MG63 (cell line): ENCODE data around the gene PPP3CA. TPM values are rescaled to one million over a fixed set of nuclear protein-coding genes. Genes with fewer than 3 reads are reported as not detected.
"Not testable (repeated sequence)": the region's sequence is repeated elsewhere in the genome, so short reads cannot be mapped to it uniquely, and the experiment has no call there.

Source experiments
- DNase-seq: peaks from one replicate; pipeline ENCODE4 v3.0.0-alpha.2; 2020
- H3K27me3 ChIP-seq: fragments of 250-450 bp; sonication (Bioruptor Pico); 2 replicates; pipeline ENCODE4 v1.5.1; 2020; ENCODE audit warnings: mild to moderate bottlenecking, moderate library complexity
- H3K36me3 ChIP-seq: fragments of 250-450 bp; sonication (Bioruptor Pico); 2 replicates; pipeline ENCODE4 v1.5.1; 2020; ENCODE audit warnings: mild to moderate bottlenecking, moderate library complexity
- H3K4me3 ChIP-seq: fragments of 250-450 bp; sonication (Bioruptor Pico); 2 replicates; pipeline ENCODE4 v1.5.1; 2020; ENCODE audit warnings: mild to moderate bottlenecking, moderate library complexity
- H3K9me3 ChIP-seq: fragments of 250-450 bp; sonication (Bioruptor Pico); 2 replicates; pipeline ENCODE4 v1.5.1; 2020; ENCODE audit warnings: mild to moderate bottlenecking, moderate library complexity
- total RNA-seq: library from RNA; depleted of rRNA; stranded (reverse); fragments of >200 nt; shearing (Covaris generic); gene quantifications from 2 replicates; pipeline ENCODE4 v1.2.3, GENCODE V29; 2014; ENCODE audit warnings: low replicate concordance

PPP3CA gene
- total RNA-seq, 1 experiment from 2014 or later: 25.4 TPM

- Histone ChIP-seq H3K9me3 (no peaks in the 10 kb centered on the region), H3K36me3 (no peaks in the 10 kb centered on the region), H3K4me3 (no peak overlapping the region), H3K27me3 (no peaks in the 10 kb centered on the region)
- DNase-seq: no peak
These were observed 189.8 kb downstream of the PPP3CA start for GRCh38 chr4:101157415-101158133.

DNA sequence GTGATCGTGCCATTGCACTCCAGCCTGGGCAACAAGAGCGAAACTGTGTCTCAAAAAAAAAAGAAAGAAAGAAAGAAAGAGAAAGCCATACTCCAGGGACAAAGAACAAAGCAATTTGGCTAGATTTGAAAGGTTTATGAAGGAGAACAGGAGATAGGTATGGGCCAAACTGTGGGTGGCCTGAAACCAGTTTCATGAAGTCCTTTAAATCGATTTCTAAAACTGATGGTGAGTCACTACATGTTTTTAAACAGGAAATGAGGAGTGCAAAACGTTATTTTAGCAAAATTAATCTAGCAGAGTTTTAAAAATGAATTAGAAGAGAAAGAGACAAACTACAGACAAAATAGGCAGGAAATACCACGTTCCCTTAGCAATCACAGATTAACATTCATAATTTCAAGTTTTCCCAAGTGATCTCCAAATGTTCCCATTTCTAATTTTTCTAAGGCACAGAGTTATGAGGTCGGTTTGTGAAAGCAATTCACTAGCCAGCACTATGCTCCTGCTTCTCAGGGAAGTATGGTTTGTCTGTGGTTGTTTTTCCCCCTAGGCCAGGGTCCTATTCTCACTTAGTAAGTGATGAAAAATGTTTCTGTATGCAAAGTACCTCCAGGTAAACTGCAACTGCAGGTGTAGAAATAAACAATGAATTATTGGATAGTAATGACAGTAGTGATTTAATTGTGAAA is 190.6 kb downstream of the PPP3CA start:
- Histone ChIP-seq H3K4me3 (no peak overlapping the region), H3K36me3 (no peaks in the 10 kb centered on the region), H3K27me3 (no peaks in the 10 kb centered on the region), H3K9me3 (no peaks in the 10 kb centered on the region)
- no peak for DNase-seq

GRCh38 chr4:101155945-101156344 is 191.4 kb downstream of the PPP3CA start:
- no peak for DNase-seq
- Histone ChIP-seq H3K9me3 (no peaks in the 10 kb centered on the region), H3K36me3 (no peaks in the 10 kb centered on the region), H3K27me3 (no peaks in the 10 kb centered on the region), H3K4me3 (no peak overlapping the region)

- Histone ChIP-seq H3K4me3 (no peak overlapping the region), H3K27me3 (no peaks in the 10 kb centered on the region), H3K36me3 (no peaks in the 10 kb centered on the region), H3K9me3 (no peaks in the 10 kb centered on the region)
- peak; percentile 33 for DNase-seq
These were observed 192.0 kb downstream of the PPP3CA start for GRCh38 chr4:101155368-101155767.

DNA sequence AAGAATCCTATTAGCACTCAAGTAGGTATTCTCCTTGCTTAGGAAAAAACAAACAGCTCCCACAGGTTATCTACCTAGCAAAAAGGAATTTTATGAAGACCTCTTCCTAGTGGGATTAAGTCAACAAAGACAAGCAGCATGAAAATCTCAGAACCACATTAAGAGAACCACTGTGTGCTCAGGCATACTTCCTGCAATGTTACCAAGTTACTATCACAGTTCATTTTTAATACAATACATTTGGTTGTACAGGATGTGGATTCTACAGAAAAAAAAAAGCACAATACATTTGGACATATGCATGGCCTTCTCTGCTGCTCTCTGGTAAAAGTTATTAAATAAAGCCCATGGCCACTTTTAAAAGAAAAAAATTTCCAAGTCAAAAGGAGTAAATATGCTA is 193.7 kb downstream of the PPP3CA start:
- DNase-seq: no peak
- Histone ChIP-seq H3K36me3 (no peaks in the 10 kb centered on the region), H3K4me3 (no peak overlapping the region), H3K9me3 (no peaks in the 10 kb centered on the region), H3K27me3 (no peaks in the 10 kb centered on the region)

DNA sequence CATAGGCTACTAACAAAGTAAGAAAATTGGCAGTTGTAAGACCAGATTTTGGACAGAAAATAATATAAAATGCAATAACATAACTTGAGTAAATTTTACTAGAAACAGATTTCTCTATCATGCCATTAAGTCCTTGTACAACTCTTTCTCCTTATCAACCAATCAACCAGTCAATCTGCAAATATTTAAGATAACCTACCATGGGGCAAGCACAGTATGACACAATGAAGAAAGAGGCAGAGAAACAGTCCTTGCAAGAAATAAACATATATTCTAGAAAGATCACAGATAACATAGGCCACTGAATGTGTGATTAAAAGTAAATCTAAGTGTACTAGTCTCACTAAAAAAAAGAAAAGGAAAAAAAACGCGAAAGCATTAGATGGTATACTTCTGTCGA is 194.8 kb downstream of the PPP3CA start:
- no peaks in the 10 kb centered on the region for H3K36me3 ChIP-seq
- H3K27me3 ChIP-seq: no peaks in the 10 kb centered on the region
- DNase-seq: no peak
- no peaks in the 10 kb centered on the region for H3K9me3 ChIP-seq
- H3K4me3 ChIP-seq: no peak overlapping the region

DNA sequence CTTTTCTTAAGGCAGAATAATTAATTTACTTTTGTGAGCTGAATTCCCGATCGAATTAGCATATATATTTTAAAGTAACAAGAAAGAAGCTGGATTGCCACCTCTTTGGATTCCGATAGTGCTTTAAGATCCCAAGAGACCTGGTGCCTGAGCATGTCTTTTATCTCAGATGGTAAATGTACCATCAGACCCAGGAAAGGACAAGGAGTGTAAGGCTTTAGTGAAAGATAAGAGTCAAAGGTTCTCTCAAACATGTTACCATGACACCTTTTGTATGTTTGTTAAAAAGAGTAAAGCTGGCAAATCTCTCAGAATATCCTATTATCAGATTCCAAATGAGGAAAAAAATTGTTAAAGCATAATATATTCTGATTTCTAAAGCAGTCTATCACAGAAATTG is 198.8 kb downstream of the PPP3CA start:
- no peak overlapping the region for H3K4me3 ChIP-seq
- no peaks in the 10 kb centered on the region for H3K27me3 ChIP-seq
- no peaks in the 10 kb centered on the region for H3K9me3 ChIP-seq
- no peak for DNase-seq
- H3K36me3 ChIP-seq: no peaks in the 10 kb centered on the region

DNA sequence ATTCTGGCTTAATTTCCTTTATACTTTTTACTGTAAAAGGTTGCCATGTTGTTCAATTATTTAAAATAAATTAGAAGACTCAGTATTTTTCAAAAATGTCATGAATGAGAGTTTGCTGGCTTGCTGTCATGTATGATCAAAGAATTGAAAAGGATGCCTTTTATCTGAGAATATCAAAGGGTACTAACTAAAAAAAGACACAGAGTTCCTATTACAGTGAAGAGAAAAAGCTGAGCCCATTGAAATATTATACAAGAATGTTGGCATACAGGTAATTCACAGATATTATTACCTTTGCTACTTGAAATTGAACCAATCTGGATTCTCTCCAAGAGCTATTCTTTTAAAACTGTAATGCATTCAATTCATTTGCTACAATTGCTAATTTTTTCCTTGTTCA is 200.0 kb downstream of the PPP3CA start:
- no peaks in the 10 kb centered on the region for H3K36me3 ChIP-seq
- H3K27me3 ChIP-seq: no peaks in the 10 kb centered on the region
- no peaks in the 10 kb centered on the region for H3K9me3 ChIP-seq
- no peak overlapping the region for H3K4me3 ChIP-seq
- DNase-seq: no peak

- H3K9me3 ChIP-seq: no peaks in the 10 kb centered on the region
- DNase-seq: no peak
- H3K36me3 ChIP-seq: no peaks in the 10 kb centered on the region
- no peaks in the 10 kb centered on the region for H3K27me3 ChIP-seq
- no peak overlapping the region for H3K4me3 ChIP-seq
These were observed 202.3 kb downstream of the PPP3CA start for GRCh38 chr4:101145021-101145420.

DNA sequence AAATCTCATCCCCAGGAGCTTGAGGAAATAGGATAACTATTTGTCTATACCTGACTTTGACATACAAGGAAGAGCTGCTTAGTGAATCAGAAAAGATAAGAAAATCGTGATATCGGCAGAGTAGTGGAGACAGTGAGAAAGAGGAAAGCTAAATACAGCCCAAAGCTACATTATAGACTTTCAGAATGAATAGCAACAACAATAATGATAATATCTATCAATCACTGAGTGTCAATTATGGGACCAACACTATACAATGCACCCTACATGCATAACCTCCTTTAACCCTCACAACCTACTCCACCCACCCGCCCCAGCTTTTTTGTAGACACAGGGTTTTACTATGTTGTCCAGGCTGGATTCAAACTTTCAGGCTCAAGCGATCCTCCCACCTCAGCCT is 205.1 kb downstream of the PPP3CA start:
- H3K36me3 ChIP-seq: no peaks in the 10 kb centered on the region
- no peak overlapping the region for H3K4me3 ChIP-seq
- no peaks in the 10 kb centered on the region for H3K9me3 ChIP-seq
- no peak for DNase-seq
- no peaks in the 10 kb centered on the region for H3K27me3 ChIP-seq

DNA sequence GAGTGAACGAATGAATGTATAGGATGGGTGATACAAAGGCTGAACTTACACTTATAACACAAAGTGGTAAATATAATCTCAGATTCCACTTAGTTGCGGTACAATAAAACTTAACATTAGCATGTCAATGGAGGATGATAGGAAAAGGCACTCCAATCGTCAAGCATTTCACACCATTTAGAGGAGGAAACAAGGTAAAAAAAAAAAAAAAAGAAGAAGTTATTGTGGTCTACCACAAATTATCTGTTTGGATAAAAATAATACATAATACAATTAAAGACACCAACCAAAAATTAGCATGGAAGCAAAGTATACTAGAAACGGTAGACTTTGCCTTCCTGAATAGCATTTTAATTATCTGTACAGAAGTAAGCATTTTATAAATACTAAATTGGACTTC is 205.5 kb downstream of the PPP3CA start:
- DNase-seq: no peak
- no peaks in the 10 kb centered on the region for H3K9me3 ChIP-seq
- H3K27me3 ChIP-seq: no peaks in the 10 kb centered on the region
- no peaks in the 10 kb centered on the region for H3K36me3 ChIP-seq
- H3K4me3 ChIP-seq: no peak overlapping the region

DNA sequence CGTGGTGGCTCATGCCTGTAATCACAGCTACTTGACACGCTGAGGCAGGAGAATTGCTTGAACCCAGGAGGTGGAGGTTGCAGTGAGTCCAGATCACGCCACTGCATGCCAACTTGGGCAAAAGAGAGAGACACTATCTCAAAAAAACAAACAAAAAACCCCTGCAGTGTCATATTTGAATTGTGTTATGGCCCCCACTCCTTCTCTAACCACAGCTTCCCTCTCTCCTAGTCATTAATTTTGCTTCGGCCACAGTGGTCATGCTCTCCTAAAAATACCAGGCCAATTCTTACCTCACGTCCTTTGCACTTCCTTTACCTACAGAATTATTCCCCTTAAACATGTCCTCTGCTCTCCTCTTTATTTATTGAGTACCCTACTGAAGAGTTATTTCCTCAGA is 206.1 kb downstream of the PPP3CA start:
- DNase-seq: no peak
- Histone ChIP-seq H3K4me3 (no peak overlapping the region), H3K27me3 (no peaks in the 10 kb centered on the region), H3K36me3 (no peaks in the 10 kb centered on the region), H3K9me3 (no peaks in the 10 kb centered on the region)

- no peaks in the 10 kb centered on the region for H3K27me3 ChIP-seq
- H3K4me3 ChIP-seq: no peak overlapping the region
- H3K36me3 ChIP-seq: no peaks in the 10 kb centered on the region
- no peaks in the 10 kb centered on the region for H3K9me3 ChIP-seq
- no peak for DNase-seq
These were observed 207.1 kb downstream of the PPP3CA start for GRCh38 chr4:101140228-101140627.

GRCh38 chr4:101136373-101137370 is 210.7 kb downstream of the PPP3CA start:
- H3K4me3 ChIP-seq: no peak overlapping the region
- DNase-seq: no peak
- H3K27me3 ChIP-seq: no peaks in the 10 kb centered on the region
- no peaks in the 10 kb centered on the region for H3K9me3 ChIP-seq
- H3K36me3 ChIP-seq: no peaks in the 10 kb centered on the region

DNA sequence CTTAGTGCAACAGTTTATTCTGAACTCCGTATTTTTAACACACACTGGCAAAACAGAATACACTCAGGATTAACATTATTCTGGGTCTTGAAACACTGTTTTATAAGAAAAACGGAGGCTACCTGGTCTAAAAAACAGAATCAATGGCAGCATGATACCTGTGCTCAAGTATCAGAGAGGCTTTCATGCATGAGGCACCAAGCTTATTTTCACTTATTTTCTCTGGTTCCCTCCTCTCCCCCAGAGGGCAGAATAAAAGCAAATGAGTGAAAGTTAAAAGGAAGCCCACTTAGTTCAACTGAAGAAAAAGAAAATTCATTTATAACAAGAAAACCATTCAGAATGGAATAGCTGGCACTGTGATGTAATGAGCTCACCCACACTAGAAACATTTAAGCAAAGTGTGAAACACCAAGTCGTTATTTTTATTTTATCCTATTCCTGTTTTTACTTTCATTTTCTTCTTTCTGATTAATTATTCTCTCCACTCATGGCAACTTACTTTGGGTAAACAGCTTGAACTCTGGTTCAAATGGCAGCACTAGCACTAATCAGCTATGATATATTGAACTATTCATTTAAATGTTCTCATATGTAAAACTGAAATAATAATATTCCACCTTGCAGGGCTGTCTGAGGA is 211.8 kb downstream of the PPP3CA start:
- Histone ChIP-seq H3K36me3 (no peaks in the 10 kb centered on the region), H3K9me3 (no peaks in the 10 kb centered on the region), H3K4me3 (no peak overlapping the region), H3K27me3 (no peaks in the 10 kb centered on the region)
- DNase-seq: no peak

GRCh38 chr4:101131058-101131457 is 216.3 kb downstream of the PPP3CA start:
- not testable (repeated sequence) for H3K9me3 ChIP-seq, H3K27me3 ChIP-seq, H3K36me3 ChIP-seq, H3K4me3 ChIP-seq, DNase-seq

DNA sequence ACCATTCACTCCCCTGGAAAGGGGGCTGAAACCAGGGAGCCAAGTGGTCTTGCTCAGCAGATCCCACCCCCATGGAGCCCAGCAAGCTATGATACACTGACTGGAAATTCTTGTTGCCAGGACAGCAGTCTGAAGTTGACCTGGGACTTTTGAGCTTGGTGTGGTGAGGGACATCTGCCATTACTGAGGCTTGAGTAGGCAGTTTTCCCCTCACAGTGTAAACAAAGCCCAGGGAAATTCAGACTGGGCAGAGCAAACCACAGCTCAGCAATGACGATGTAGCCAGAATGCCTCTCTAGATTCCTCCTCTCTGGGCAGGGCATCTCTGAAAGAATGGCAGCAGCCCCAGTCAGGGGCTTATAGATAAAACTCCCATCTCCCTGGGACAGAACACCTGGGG is 218.4 kb downstream of the PPP3CA start:
- H3K4me3 ChIP-seq, DNase-seq, H3K36me3 ChIP-seq, H3K9me3 ChIP-seq, H3K27me3 ChIP-seq: not testable (repeated sequence)
